GM12872 (cell line): ENCODE results near the gene SMIM3.

ENCODE experiments used
- TF ChIP-seq, protein P1 (sequence below): IDR thresholded peaks from 3 replicates; pipeline ENCODE4 v1.5.1; 2011; ENCODE audit warnings: low read depth, mild to moderate bottlenecking, low read length, moderate library complexity; ENCODE audit not compliant: insufficient read depth

Gene SMIM3, protein sequence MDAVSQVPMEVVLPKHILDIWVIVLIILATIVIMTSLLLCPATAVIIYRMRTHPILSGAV

DNA sequence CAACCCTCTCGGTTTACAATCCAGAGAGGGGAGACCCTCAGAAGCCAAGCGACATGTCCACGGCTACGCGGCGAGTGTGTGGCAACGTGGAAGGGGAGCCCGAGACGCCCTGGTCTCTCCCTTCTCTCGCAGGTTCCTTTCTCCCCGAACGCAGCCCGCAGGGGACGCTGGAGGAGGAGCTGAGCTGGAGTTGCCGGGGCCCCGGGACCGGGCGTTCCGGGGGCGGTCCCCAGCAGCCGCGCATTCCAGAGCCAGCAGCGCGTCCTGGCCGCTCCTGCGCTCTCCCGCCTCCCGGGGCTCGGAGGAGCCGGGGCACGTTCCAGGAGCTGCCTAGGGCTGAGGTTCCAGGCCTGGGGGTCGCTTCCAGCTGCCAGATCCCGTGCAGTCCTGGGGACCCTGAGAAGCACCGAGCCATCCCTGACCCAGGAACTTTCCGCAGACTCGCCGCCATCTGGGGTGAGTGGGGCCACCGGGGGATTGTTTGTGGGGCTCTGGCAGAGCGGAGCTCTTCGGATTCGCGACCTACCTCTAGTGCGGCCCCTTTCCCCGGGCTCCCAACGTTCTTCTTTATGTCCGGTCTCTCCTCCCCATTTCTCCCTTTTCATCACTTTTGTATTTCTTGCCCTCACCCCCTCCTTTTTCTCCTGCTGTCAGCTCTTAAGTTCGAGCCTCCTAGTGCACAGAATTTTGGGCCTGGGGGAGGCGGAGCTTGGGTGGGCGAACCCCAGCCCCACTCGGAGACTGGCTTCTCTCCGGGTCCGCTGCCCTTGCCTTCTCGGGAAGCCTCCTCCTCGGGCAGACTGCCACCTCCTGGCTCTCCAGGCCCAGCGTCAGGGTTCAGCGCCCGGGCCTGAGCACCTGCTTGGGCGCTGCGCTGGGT is at the start of gene SMIM3:
Gene SMIM3, plus strand, starts transcription at position 241 of the 880 bp plus-strand sequence. CDS start 16,684 bp downstream, outside the sequence.
- TF ChIP-seq, protein P1, sequence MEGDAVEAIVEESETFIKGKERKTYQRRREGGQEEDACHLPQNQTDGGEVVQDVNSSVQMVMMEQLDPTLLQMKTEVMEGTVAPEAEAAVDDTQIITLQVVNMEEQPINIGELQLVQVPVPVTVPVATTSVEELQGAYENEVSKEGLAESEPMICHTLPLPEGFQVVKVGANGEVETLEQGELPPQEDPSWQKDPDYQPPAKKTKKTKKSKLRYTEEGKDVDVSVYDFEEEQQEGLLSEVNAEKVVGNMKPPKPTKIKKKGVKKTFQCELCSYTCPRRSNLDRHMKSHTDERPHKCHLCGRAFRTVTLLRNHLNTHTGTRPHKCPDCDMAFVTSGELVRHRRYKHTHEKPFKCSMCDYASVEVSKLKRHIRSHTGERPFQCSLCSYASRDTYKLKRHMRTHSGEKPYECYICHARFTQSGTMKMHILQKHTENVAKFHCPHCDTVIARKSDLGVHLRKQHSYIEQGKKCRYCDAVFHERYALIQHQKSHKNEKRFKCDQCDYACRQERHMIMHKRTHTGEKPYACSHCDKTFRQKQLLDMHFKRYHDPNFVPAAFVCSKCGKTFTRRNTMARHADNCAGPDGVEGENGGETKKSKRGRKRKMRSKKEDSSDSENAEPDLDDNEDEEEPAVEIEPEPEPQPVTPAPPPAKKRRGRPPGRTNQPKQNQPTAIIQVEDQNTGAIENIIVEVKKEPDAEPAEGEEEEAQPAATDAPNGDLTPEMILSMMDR = peak; percentile 64

DNA sequence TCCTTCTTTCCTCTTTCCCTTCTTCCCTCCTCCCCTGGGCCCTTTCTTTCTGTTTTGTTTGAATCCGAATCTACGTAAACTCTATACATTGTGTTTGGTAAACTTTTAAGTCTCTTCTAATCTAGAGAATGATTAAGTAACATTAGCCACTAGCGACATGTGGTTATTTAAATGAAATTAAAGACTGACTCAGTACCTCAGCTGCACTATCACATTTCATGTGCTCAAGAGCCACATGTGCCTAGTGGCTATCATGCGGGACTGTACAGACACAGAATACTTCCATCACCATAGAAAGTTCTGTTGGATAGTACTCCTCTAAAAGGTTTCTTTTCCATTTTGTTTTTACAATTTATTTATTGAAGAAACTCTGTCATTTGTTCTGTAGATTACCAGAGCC is 48.7 kb upstream of the SMIM3 start:
- TF ChIP-seq, protein P1 = no peak

- TF ChIP-seq, protein P1 = no peak
These were observed 46.8 kb upstream of the SMIM3 start for GRCh38 chr5:150731669-150732242.

- TF ChIP-seq, protein P1 = peak; percentile 39
These were observed 43.8 kb upstream of the SMIM3 start for GRCh38 chr5:150734579-150735384.

DNA sequence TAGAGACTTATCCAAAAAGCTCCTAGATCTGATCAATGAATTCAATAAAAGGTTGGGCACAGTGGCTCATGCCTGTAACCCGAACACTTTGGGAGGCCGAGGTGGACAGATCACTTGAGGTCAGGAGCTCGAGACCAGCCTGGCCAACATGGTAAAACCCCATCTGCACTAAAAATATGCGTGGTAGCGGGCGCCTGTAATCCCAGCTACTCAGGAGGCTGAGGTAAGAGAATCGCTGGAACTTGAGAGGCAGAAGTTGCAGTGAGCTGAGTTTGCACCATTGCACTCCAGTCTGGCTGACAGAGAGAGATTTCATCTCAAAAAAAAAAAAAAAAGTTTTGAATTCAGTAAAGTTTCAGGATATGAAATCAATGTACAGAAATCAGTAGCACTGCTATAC is 39.7 kb upstream of the SMIM3 start:
- TF ChIP-seq, protein P1 = no peak

DNA sequence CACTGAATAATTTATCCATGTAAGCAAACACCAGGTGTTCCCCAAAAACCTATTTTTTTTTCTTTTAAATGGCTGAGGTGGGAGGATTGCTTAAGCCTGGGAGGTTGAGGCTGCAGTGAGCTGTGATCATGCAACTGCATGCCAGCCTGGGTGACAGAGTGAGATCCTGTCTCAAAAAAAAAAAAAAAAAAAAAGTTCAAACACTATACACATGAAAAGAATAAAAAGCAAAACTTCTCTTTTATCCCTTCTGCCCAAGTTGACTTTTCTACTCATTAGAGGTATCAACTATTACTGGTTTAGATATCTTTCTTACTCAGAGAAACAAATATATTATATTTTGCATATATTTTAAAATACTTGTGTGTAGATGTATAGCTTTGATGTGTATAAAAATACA is 37.6 kb upstream of the SMIM3 start:
- TF ChIP-seq, protein P1 = no peak

- TF ChIP-seq, protein P1 = no peak
These were observed 28.1 kb upstream of the SMIM3 start for GRCh38 chr5:150750469-150750868.
